K562 (cell line): Measurements from ENCODE around the gene PLEKHA6. TPM values are rescaled to one million over a fixed set of nuclear protein-coding genes. Genes with fewer than 3 reads are reported as not detected.

Source experiments
- DNMT1 ChIP-seq: fragments of 450-650 bp; IDR thresholded peaks from 2 replicates; pipeline ENCODE4 v1.6.1; 2016; ENCODE audit warnings: antibody characterized with exemption, mild to moderate bottlenecking
- DPF2 ChIP-seq: fragments of 450-650 bp; IDR thresholded peaks from 2 replicates; pipeline ENCODE4 v1.6.1; 2016
- EP300 ChIP-seq: IDR thresholded peaks from 2 replicates; pipeline ENCODE4 v1.6.1; 2012; ENCODE audit warnings: low read length, improper control_type of control experiment
- EP400 ChIP-seq: fragments of 450-650 bp; IDR thresholded peaks from 2 replicates; pipeline ENCODE4 v1.6.1; 2017; ENCODE audit warnings: antibody characterized with exemption, mild to moderate bottlenecking, moderate library complexity
- ESRRB ChIP-seq: fragments of 250-450 bp; sonication (Bioruptor Pico); IDR thresholded peaks from 2 replicates; pipeline ENCODE4 v1.5.0; 2020; ENCODE audit warnings: mild to moderate bottlenecking, moderate library complexity, borderline replicate concordance
- FIP1L1 ChIP-seq: fragments of 200-400 bp; formaldehyde crosslinking; IDR thresholded peaks from 2 replicates; pipeline ENCODE4 v1.6.1; 2018; ENCODE audit warnings: mild to moderate bottlenecking, low read depth, low read length; ENCODE audit not compliant: poor library complexity, severe bottlenecking
- HDAC3 ChIP-seq: fragments of 450-650 bp; IDR thresholded peaks from 2 replicates; pipeline ENCODE4 v1.6.1; 2018; ENCODE audit warnings: borderline replicate concordance, mild to moderate bottlenecking, moderate library complexity; ENCODE audit not compliant: partially characterized antibody
- HDAC6 ChIP-seq: IDR thresholded peaks from 2 replicates; pipeline ENCODE4 v1.6.1; 2012; ENCODE audit warnings: low read depth, mild to moderate bottlenecking, control low read depth, inconsistent platforms, low read length, moderate library complexity
- ILF3 ChIP-seq: fragments of 450-650 bp; IDR thresholded peaks from 2 replicates; pipeline ENCODE4 v1.6.1; 2018; ENCODE audit warnings: antibody characterized with exemption, mild to moderate bottlenecking, moderate library complexity, borderline replicate concordance
- KAT7 ChIP-seq: sonication (generic); formaldehyde crosslinking; IDR thresholded peaks from 2 replicates; pipeline ENCODE4 v1.8.0; 2022; ENCODE audit warnings: missing genetic modification reagents, mild to moderate bottlenecking, borderline replicate concordance
- KAT8 ChIP-seq: fragments of 450-650 bp; IDR thresholded peaks from 2 replicates; pipeline ENCODE4 v1.6.1; 2016; ENCODE audit warnings: low read depth, mild to moderate bottlenecking
- MTA2 ChIP-seq: fragments of 450-650 bp; IDR thresholded peaks from 2 replicates; pipeline ENCODE4 v1.6.1; 2016; ENCODE audit warnings: low read depth
- NBN ChIP-seq: fragments of 450-650 bp; IDR thresholded peaks from 2 replicates; pipeline ENCODE4 v1.6.1; 2016; ENCODE audit warnings: low read depth, mild to moderate bottlenecking
- NCOR1 ChIP-seq: fragments of 450-650 bp; IDR thresholded peaks from 2 replicates; pipeline ENCODE4 v1.6.1; 2016; ENCODE audit warnings: mild to moderate bottlenecking, moderate library complexity
- NR2C1 ChIP-seq, 2 experiments: fragments of 450-650 bp; IDR thresholded peaks; 2 replicates each; pipeline ENCODE4 v1.6.1; 2017; ENCODE audit warnings: mild to moderate bottlenecking in 2 of 2, antibody characterized with exemption in 1 of 2, inconsistent platforms in 1 of 2, missing compliant biosample characterization in 1 of 2, missing genetic modification characterization in 1 of 2
- PHB2 ChIP-seq: fragments of 450-650 bp; IDR thresholded peaks from 2 replicates; pipeline ENCODE4 v1.6.1; 2017; ENCODE audit warnings: low read depth
- PKNOX1 ChIP-seq: fragments of 450-650 bp; IDR thresholded peaks from 2 replicates; pipeline ENCODE4 v1.6.1; 2016
- RBM22 ChIP-seq: fragments of 200-400 bp; formaldehyde crosslinking; IDR thresholded peaks from 2 replicates; pipeline ENCODE4 v1.6.1; 2018; ENCODE audit warnings: low read length, low read depth; ENCODE audit not compliant: poor library complexity, severe bottlenecking
- RCOR1 ChIP-seq, 2 experiments: IDR thresholded peaks; 2 replicates each; pipeline ENCODE4 v1.6.1; 2012; ENCODE audit warnings: low read depth in 2 of 2, low read length in 2 of 2, borderline replicate concordance in 1 of 2, improper control_type of control experiment in 1 of 2
- SIX5 ChIP-seq, 2 experiments: IDR thresholded peaks; 2 replicates each; pipeline ENCODE4 v1.6.1; 2011; ENCODE audit warnings: low read length in 2 of 2, borderline replicate concordance in 1 of 2, low read depth in 1 of 2, mild to moderate bottlenecking in 1 of 2, moderate library complexity in 1 of 2; ENCODE audit not compliant: insufficient read depth in 1 of 2
- TAF1 ChIP-seq: IDR thresholded peaks from 2 replicates; pipeline ENCODE4 v1.6.1; 2011; ENCODE audit warnings: mild to moderate bottlenecking, low read length, moderate library complexity; ENCODE audit not compliant: insufficient read depth, control insufficient read depth, severe bottlenecking; ENCODE audit errors: extremely low read depth
- TAF7 ChIP-seq: fragments of 450-650 bp; IDR thresholded peaks from 2 replicates; pipeline ENCODE4 v1.6.1; 2016; ENCODE audit warnings: missing genetic modification characterization, missing compliant biosample characterization
- THRAP3 ChIP-seq: fragments of 450-650 bp; IDR thresholded peaks from 2 replicates; pipeline ENCODE4 v1.6.1; 2016; ENCODE audit warnings: mild to moderate bottlenecking, inconsistent platforms, borderline replicate concordance
- ZKSCAN1 ChIP-seq: fragments of 150-350 bp; IDR thresholded peaks from 2 replicates; pipeline ENCODE4 v1.6.1; 2016; ENCODE audit warnings: low read depth, low read length
- ZNF280A ChIP-seq: fragments of 450-650 bp; IDR thresholded peaks from 2 replicates; pipeline ENCODE4 v1.6.1; 2018; ENCODE audit warnings: mild to moderate bottlenecking, low read depth; ENCODE audit not compliant: partially characterized antibody
- ZNF384 ChIP-seq: IDR thresholded peaks from 2 replicates; pipeline ENCODE4 v1.6.1; 2012; ENCODE audit warnings: low read depth, low read length, improper control_type of control experiment
- polyA plus RNA-seq, 8 experiments: library from polyadenylated mRNA; depleted of rRNA in 4 of 8; stranded (reverse) in 5 of 8; unstranded in 3 of 8; fragments of >200 nt; fragmentation: Nextera tagmentation in 2 of 8; fragmentation: Illumina TruSeq in 1 of 8; extraction: Ambion mirVana in 2 of 8; extraction: Trizol in 1 of 8; gene quantifications; 2 replicates each; pipeline versions ENCODE4 v1.2.1 to v1.2.3, GENCODE V29; 2011 to 2014; ENCODE audit warnings: inconsistent platforms in 1 of 8, missing spikeins in 1 of 8
- total RNA-seq, 7 experiments: library from RNA; depleted of rRNA in 6 of 7; stranded (reverse); fragments of >200 nt in 6 of 7; fragmentation: Illumina TruSeq in 2 of 7; extraction: Trizol in 2 of 7; gene quantifications; 2 replicates each; pipeline versions ENCODE4 v1.2.1 to v1.2.3, GENCODE V29; 2011 to 2021; ENCODE audit warnings: low replicate concordance in 1 of 7
- TF ChIP-seq, protein P1 (sequence below): sonication (generic); formaldehyde crosslinking; IDR thresholded peaks from 2 replicates; pipeline ENCODE4 v1.9.0; 2022; ENCODE audit warnings: mild to moderate bottlenecking, missing genetic modification reagents

PLEKHA6 gene
- total and polyA plus RNA-seq, 9 of the 15 experiments (the other 6 are each of a cell fraction or from before 2014, with no cell fraction given): under 0.01 to 0.33 (median 0.01) TPM; not detected in 4

DNA sequence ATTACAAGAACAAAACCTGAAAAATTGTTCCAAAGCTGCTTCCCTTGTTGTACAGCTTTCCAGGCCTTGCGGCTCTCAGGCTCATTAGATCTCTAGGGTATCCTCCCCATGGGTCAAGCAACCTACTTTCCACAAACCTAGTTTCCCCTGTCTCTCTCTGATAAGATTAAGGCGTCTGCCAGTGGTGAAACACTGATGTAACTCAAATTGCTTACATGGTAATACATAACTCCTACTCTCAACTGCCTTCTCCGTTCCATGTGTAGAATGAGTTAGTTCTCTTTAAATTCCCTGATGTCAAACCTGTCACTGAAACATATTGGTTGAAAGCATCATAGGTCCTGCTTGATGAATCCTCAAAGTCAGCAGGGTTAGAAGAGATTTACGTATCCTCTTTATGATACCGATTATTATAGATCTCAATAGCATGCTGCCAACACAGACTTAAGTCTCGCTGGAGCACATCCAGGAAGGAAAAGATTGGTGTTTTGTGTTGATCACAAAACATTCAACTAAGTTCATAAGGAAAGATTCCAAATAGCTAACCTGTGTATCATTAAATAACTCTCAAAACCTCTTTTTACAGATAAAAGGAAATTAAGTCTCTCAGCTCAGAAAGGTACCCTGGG, 41.3 kb upstream of the PLEKHA6 start (continued):
- TF ChIP-seq FIP1L1 (no peak), HDAC3 (peak; percentile 88), EP400 (peak; percentile 68), ZNF280A (no peak), ILF3 (no peak; the same call in 1 of the 2 replicates), PKNOX1 (peak; percentile 86), RBM22 (no peak), HDAC6 (no peak), KAT8 (no peak), PHB2 (no peak), ZNF384 (no peak), TAF1 (no peak), SIX5 (IDR thresholded peaks at IDR 0.05; ENCODE audit: borderline replicate concordance in 1 of 2, insufficient read depth in 1 of 2, low read depth in 1 of 2, low read length in 2 of 2) (no peak), TAF7 (tag) (no peak), RCOR1 (IDR thresholded peaks at IDR 0.05; ENCODE audit: borderline replicate concordance in 1 of 2, low read depth in 2 of 2, low read length in 2 of 2) (peak in 1 of 2 experiments; percentile 97; a peak in 2 of 4 replicates), ZKSCAN1 (no peak), NCOR1 (peak; percentile 80), ESRRB (CRISPR knock-in tag) (no peak), MTA2 (peak; percentile 47; the same call in 1 of the 2 replicates), KAT7 (CRISPR knock-in tag) (no peak), THRAP3 (no peak), DNMT1 (no peak), DPF2 (peak; percentile 86), EP300 (peak; percentile 95), NBN (peak; percentile 83), NR2C1 (IDR thresholded peaks at IDR 0.05) (no peak), NR2C1 (tag; IDR thresholded peaks at IDR 0.05) (peak; percentile 43; the same call in 1 of the 2 replicates)
- TF ChIP-seq, protein P1, sequence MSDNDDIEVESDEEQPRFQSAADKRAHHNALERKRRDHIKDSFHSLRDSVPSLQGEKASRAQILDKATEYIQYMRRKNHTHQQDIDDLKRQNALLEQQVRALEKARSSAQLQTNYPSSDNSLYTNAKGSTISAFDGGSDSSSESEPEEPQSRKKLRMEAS: no peak
